Skeletal muscle satellite cell (primary cell): ENCODE measurements around the gene RLBP1.

Experiments
- H3K27me3 ChIP-seq: 2 replicates; pipeline ENCODE4 v1.7.0; 2013; ENCODE audit warnings: low read length; ENCODE audit not compliant: control insufficient read depth, insufficient read depth
- H3K36me3 ChIP-seq: 2 replicates; pipeline ENCODE4 v1.7.0; 2013; ENCODE audit warnings: mild to moderate bottlenecking, control low read depth, low read length; ENCODE audit not compliant: insufficient read depth
- H3K4me1 ChIP-seq: 2 replicates; pipeline ENCODE4 v1.7.0; 2013; ENCODE audit warnings: low read length; ENCODE audit not compliant: control insufficient read depth, insufficient read depth
- H3K4me2 ChIP-seq: 2 replicates; pipeline ENCODE4 v1.7.0; 2013; ENCODE audit warnings: mild to moderate bottlenecking, low read length
- H3K4me3 ChIP-seq: 2 replicates; pipeline ENCODE4 v1.7.0; 2013; ENCODE audit warnings: low read length
- H3K9ac ChIP-seq: 2 replicates; pipeline ENCODE4 v1.7.0; 2013; ENCODE audit warnings: mild to moderate bottlenecking, low read depth, low read length, moderate library complexity
- H3K9me3 ChIP-seq: replicated peaks from 2 replicates; pipeline ENCODE4 v1.7.0; 2013; ENCODE audit warnings: mild to moderate bottlenecking, control low read depth, low read length

Gene RLBP1

GRCh38 chr15:89161666-89162065 is 59.7 kb downstream of the RLBP1 start:
- Histone ChIP-seq H3K9ac (no peak overlapping the region), H3K4me1 (peaks cover 13% of the 10 kb centered on the region), H3K9me3 (no peaks in the 10 kb centered on the region), H3K36me3 (peaks cover 22% of the 10 kb centered on the region), H3K4me2 (no peak overlapping the region), H3K4me3 (no peak overlapping the region), H3K27me3 (no peaks in the 10 kb centered on the region)
